ENCODE data around the gene TMEM140.
"Not testable (repeated sequence)": the region's sequence is repeated elsewhere in the genome, so short reads cannot be mapped to it uniquely, and the experiment has no call there.

The TMEM140 gene

GRCh38 chr7:135147899-135148721 lies at the start of gene TMEM140:
TMEM140 (plus strand) TSS chr7:135148072; CDS start chr7:135164442, 16,370 bp downstream.
- no peak for DNase-seq (ENCODE audit: low read depth in 2 of 2)

DNA sequence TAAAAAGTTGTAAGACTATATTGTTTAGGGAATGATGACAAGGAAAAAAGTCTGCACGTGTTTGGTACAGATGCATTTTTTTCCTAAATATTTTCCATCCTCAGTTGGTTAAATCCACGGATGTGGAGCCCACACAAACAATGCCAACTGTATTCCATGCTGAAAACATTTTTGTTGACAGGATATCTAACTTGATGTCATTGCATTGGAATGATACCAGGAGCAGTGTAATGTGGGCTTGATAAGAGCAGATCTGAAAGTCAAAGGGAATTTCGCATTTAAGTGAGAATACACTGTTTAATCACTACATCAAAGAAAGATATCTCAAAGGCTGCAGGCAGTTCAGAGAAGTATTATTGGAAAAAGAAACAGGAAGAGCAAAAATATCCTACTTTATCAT lies 49.5 kb upstream of the TMEM140 start:
- DNase-seq (ENCODE audit: low read depth in 2 of 2), result no peak

GRCh38 chr7:135100856-135101255 lies 47.0 kb upstream of the TMEM140 start:
- no peak for DNase-seq (ENCODE audit: low read depth in 2 of 2)

- DNase-seq (ENCODE audit: low read depth in 2 of 2), result no peak
Measured at GRCh38 chr7:135102372-135102771, 45.5 kb upstream of the TMEM140 start.

- DNase-seq (ENCODE audit: low read depth in 2 of 2), result no peak
Measured at GRCh38 chr7:135109562-135109961, 38.3 kb upstream of the TMEM140 start.

DNA sequence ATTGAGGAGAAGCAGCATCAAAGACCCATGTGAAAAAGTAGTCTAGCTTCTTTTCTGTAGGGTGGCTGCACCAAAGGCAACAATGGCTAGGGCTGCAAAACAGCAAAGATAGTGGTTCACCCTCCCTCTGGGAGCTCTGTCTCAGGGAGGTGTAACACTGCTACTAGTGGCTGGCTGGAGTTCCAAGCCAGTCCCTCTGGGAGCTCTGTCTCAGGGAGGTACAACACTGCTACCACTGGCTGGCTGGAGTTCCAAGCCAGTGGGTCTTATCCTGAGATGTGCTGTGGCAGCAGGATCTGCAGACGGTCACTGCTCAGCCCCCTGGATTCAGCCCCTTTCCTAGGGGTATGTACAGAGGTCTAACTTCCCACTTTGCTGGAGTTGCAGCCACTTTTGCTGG lies 37.9 kb upstream of the TMEM140 start:
- DNase-seq (ENCODE audit: low read depth in 2 of 2), result no peak

DNA sequence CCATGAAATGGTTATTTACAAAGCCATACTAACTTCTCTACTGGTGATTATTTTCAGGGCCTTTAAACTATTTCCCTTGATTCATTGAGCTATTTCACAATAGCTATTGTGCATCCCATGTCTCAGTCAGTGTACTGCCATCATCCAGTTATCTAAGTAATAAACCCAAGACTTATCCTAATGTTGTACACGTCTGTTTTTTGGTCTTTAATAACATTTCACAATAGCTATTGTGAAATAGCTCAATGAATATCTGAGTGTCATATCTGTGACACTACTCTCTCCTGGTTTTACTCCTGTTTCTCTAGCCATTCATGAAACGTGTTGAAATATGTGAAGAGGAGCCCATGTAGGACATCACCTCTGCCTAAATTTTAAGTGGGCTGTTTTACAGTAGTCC lies 36.5 kb upstream of the TMEM140 start:
- no peak for DNase-seq (ENCODE audit: low read depth in 2 of 2)

DNA sequence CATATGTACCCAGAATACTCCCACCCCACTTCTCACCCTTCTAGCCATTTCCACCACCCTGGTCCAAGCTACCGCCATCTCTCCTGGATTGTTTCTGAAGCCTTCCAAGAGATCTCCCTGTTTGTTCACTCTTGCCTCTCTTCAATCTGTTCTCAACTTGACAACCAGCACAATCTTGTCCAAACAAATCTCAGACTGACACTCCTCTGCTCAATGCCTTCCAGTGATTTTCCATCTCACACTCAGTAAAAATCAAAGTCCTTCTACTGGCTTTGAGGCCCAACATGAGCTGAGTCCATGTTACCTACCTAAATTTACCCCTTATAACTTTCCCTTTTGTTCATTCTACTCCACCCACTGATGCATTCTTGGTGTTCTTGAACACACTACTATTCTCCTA lies 33.2 kb upstream of the TMEM140 start:
- DNase-seq (ENCODE audit: low read depth in 2 of 2), result no peak

GRCh38 chr7:135117096-135117495 lies 30.8 kb upstream of the TMEM140 start:
- no peak for DNase-seq (ENCODE audit: low read depth in 2 of 2)

DNA sequence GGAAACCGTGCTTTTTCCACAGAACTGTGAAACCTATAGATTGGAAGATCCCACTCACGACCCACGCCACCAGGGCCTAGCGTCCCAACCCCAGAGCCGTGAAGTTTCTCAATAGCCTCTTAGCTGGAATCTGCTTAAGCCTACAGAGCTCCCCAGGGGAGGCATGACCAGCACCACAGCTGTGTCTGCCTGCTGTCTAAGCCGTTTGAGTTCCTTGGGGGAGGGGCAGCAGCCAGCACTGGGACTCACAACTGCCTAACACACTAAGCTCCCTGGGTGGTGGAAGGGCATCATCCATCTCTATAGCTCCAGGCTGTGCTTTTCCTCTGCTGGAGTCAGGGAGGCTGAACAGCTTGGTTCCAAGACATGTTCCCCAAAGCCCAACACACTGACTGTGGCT lies 26.0 kb upstream of the TMEM140 start:
- no peak for DNase-seq (ENCODE audit: low read depth in 2 of 2)

GRCh38 chr7:135124631-135125030 lies 23.2 kb upstream of the TMEM140 start:
- DNase-seq (ENCODE audit: low read depth in 2 of 2), result not testable (repeated sequence)

DNA sequence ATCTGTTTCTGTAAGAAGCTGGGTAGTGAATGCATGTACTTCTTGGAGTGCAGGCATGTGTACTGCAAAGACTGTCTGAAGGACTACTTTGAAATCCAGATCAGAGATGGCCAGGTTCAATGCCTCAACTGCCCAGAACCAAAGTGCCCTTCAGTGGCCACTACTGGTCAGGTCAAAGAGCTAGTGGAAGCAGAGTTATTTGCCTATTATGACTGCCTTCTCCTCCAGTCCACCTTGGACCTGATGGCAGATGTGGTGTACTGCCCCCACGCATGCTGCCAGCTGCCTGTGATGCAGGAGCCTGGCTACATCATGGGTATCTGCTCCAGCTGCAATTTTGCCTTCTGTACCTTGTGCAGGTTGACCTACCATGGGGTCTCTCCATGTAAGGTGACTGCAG lies 18.9 kb upstream of the TMEM140 start:
- no peak for DNase-seq (ENCODE audit: low read depth in 2 of 2)

DNA sequence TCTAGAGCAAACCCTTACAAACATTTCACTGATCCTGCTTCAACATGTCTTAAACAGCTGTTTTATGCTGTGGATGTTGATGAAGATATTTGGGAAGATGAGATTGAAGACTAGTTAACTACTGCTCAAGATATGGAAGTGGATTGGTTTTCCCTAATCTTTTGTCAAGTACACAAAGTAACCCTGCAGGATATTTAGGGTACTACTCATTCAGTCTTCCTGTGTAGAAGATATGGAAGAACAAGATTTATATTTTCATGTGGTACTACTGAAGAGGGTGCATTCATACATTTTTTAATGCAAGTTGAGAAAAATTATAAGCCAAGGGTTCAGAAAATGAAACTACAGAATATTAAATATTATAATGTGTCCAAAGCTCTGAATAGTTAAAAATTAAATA lies 18.3 kb upstream of the TMEM140 start:
- DNase-seq (ENCODE audit: low read depth in 2 of 2), result no peak

GRCh38 chr7:135143885-135144668 lies 3.8 kb upstream of the TMEM140 start:
- no peak for DNase-seq (ENCODE audit: low read depth in 2 of 2)

DNA sequence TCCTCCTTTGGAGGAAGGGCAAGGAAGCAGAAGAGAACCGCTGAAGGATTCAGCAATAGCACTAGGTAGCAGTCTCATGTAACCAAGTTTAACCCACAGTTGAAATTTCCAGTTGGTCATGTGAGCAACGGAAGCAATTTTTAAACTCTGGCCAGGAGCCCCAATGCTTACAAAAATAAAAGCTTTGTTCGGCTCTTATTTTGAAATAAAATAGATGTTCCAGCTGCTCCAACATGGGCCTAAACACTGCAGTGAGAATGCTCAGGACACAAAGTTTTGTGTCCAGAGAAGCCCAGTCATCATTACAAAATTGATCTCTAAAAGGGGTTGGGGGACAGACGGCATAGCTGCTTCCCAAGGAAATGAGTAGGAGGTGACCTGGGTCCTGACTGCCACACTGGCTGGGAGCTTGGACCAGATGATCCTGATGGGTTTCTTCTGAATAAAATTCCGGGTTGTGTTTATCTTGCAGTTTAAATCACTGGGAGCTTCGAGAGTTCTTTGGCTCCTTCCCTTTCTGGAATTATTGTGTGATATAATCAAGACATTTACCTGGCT lies 452 bp upstream of the TMEM140 start:
- no peak for DNase-seq (ENCODE audit: low read depth in 2 of 2)

- no peak for DNase-seq (ENCODE audit: low read depth in 2 of 2)
Measured at GRCh38 chr7:135150072-135150782, 2.4 kb downstream of the TMEM140 start.

GRCh38 chr7:135151132-135151531 lies 3.3 kb downstream of the TMEM140 start:
- DNase-seq (ENCODE audit: low read depth in 2 of 2), result no peak

DNA sequence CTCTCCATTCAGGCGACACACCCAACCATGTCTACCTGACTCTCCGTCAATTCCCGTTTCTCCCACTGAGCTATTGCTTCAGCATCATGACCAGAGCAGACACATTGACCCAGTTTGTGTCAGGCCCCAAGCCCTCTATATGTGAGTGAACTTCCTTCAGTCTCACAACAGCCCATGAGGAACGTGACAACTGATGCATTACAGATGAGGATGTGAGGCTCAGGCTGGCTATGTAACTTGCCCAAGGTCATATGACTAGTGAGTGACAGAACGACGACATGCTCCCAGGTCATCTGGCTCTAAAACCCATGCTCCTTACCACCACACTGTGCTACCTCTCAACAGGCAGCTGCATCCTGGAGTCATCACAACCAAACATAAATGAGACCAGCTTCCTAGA lies 3.7 kb downstream of the TMEM140 start:
- no peak for DNase-seq (ENCODE audit: low read depth in 2 of 2)

- DNase-seq (ENCODE audit: low read depth in 2 of 2), result no peak
Measured at GRCh38 chr7:135152442-135152841, 4.6 kb downstream of the TMEM140 start.

DNA sequence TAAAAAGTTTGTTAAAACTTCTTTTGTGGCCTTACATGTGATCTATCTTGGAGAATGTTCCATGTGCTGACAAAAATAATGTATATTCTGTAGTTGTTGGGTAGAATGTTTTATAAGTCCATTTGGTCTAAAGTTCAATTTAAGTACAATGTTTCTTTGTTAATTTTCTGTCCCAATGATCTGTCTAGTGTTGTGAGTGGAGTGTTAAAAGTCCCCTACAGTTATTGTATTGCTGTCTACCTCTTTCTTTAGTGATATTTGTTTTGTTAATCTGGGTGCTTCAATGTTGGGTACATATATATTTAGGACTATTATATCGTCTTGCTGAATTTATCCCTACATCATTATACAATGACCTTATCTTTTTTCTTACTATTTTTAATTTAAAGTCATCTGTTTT lies 6.9 kb downstream of the TMEM140 start:
- no peak for DNase-seq (ENCODE audit: low read depth in 2 of 2)

GRCh38 chr7:135156290-135156689 lies 8.4 kb downstream of the TMEM140 start:
- no peak for DNase-seq (ENCODE audit: low read depth in 2 of 2)

- no peak for DNase-seq (ENCODE audit: low read depth in 2 of 2)
Measured at GRCh38 chr7:135158141-135158655, 10.3 kb downstream of the TMEM140 start.
